Sciatic nerve (tissue), 2 donors: ENCODE data around the gene ETF1. TPM values are rescaled to one million over a fixed set of nuclear protein-coding genes. Genes with fewer than 3 reads are reported as not detected.

Experiments
- ATAC-seq: fragments of 200-7000 bp; cut with Tn5 transposase; one replicate; pipeline ENCODE4 v1.9.1; 2020; ENCODE audit warnings: mild to moderate bottlenecking, moderate library complexity
- DNase-seq: peaks from one replicate; pipeline ENCODE4 v3.0.0-alpha.2; 2020; ENCODE audit warnings: low spot score
- intact Hi-C: fragments of 100-400 bp; cut with DNase I; formaldehyde crosslinking; loops from one replicate; pipeline ENCODE4 v1.14.2; 2022
- total RNA-seq: library from RNA; stranded (reverse); fragmentation: NEBNext Ultra II Directional; extraction: Animal tissue kit (Norgen Biotek cat#: 25700); gene quantifications from one replicate; pipeline ENCODE4 v1.2.1, GENCODE V29; 2021
- donor health status: DM: no; HTN: no; CAD: no.
- donor health status: DM: no; HTN: no; CAD: no.

ETF1 gene
- total RNA-seq, 1 donor from 2014 or later: 74.2 TPM

GRCh38 chr5:138565100-138565821 lies 22.2 kb upstream of the ETF1 start:
- intact Hi-C loops: no loop called here
- DNase-seq (no peak), ATAC-seq (no peak)

- ATAC-seq (no peak), DNase-seq (no peak)
- intact Hi-C loops: no loop called here
These were observed 21.2 kb upstream of the ETF1 start for GRCh38 chr5:138564242-138564641.

- ATAC-seq (no peak), DNase-seq (no peak)
- intact Hi-C loops: no loop called here
These were observed 20.5 kb upstream of the ETF1 start for GRCh38 chr5:138563340-138564118.

GRCh38 chr5:138560971-138561370 lies 17.9 kb upstream of the ETF1 start:
- DNase-seq (no peak), ATAC-seq (no peak)
- intact Hi-C loops: no loop called here

GRCh38 chr5:138559937-138560336 lies 16.9 kb upstream of the ETF1 start:
- ATAC-seq: no peak
- DNase-seq: no peak
- intact Hi-C loops: no loop called here

- DNase-seq (no peak), ATAC-seq (no peak)
- intact Hi-C loops: no loop called here
These were observed 14.6 kb upstream of the ETF1 start for GRCh38 chr5:138557677-138558076.

GRCh38 chr5:138554143-138554542 lies 11.1 kb upstream of the ETF1 start:
- DNase-seq (no peak), ATAC-seq (no peak)
- intact Hi-C loops: no loop called here

GRCh38 chr5:138553437-138554095 lies 10.5 kb upstream of the ETF1 start:
- intact Hi-C loops: no loop called here
- DNase-seq (no peak), ATAC-seq (peak; percentile 28)

GRCh38 chr5:138552657-138553056 lies 9.6 kb upstream of the ETF1 start:
- DNase-seq: no peak
- ATAC-seq: peak; percentile 25
- intact Hi-C loops: no loop called here

- DNase-seq (no peak), ATAC-seq (no peak)
- intact Hi-C loops: no loop called here
These were observed 6.4 kb upstream of the ETF1 start for GRCh38 chr5:138549414-138549813.

- DNase-seq (no peak), ATAC-seq (no peak)
- intact Hi-C loops: no loop called here
These were observed 3.0 kb upstream of the ETF1 start for GRCh38 chr5:138545919-138546562.

- intact Hi-C loops: no loop called here
- ATAC-seq (no peak), DNase-seq (no peak)
These were observed 1.4 kb upstream of the ETF1 start for GRCh38 chr5:138544181-138545134.

GRCh38 chr5:138543730-138544104 lies 681 bp upstream of the ETF1 start:
- intact Hi-C loops: no loop called here
- no peak for DNase-seq
- peak; percentile 77 for ATAC-seq

- ATAC-seq: peak; percentile 0
- intact Hi-C loops: no loop called here
- DNase-seq: no peak
These were observed 668 bp downstream of the ETF1 start for GRCh38 chr5:138542180-138542955.

- DNase-seq (no peak), ATAC-seq (no peak)
- intact Hi-C loops: no loop called here
These were observed 1.4 kb downstream of the ETF1 start for GRCh38 chr5:138541511-138542179.

- no peak for DNase-seq
- intact Hi-C loops: no loop called here
- ATAC-seq: no peak
These were observed 3.2 kb downstream of the ETF1 start for GRCh38 chr5:138539791-138540190.

- intact Hi-C loops: no loop called here
- ATAC-seq: no peak
- DNase-seq: no peak
These were observed 4.0 kb downstream of the ETF1 start for GRCh38 chr5:138538943-138539627.
